BE2C (cell line): ENCODE measurements around the gene RPL27A.

Experiments used
- DNase-seq: peaks from one replicate; pipeline ENCODE4 v3.0.0-alpha.2; 2020
- H3K27me3 ChIP-seq: fragments of 250-450 bp; sonication (Bioruptor Pico); 2 replicates; pipeline ENCODE4 v1.5.1; 2020; ENCODE audit warnings: mild to moderate bottlenecking
- H3K36me3 ChIP-seq: fragments of 250-450 bp; sonication (Bioruptor Pico); 2 replicates; pipeline ENCODE4 v1.5.1; 2020; ENCODE audit warnings: mild to moderate bottlenecking
- H3K4me1 ChIP-seq: fragments of 250-450 bp; sonication (Bioruptor Pico); 2 replicates; pipeline ENCODE4 v1.5.1; 2020
- H3K4me3 ChIP-seq: 2 replicates; pipeline ENCODE4 v1.5.1; 2011; ENCODE audit warnings: low read depth, low read length
- H3K9me3 ChIP-seq: fragments of 250-450 bp; sonication (Bioruptor Pico); 2 replicates; pipeline ENCODE4 v1.5.1; 2020
- TF ChIP-seq, protein P1 (sequence below): IDR thresholded peaks from 2 replicates; pipeline ENCODE4 v1.5.1; 2012; ENCODE audit warnings: mild to moderate bottlenecking, low read depth, low read length

The RPL27A gene

DNA sequence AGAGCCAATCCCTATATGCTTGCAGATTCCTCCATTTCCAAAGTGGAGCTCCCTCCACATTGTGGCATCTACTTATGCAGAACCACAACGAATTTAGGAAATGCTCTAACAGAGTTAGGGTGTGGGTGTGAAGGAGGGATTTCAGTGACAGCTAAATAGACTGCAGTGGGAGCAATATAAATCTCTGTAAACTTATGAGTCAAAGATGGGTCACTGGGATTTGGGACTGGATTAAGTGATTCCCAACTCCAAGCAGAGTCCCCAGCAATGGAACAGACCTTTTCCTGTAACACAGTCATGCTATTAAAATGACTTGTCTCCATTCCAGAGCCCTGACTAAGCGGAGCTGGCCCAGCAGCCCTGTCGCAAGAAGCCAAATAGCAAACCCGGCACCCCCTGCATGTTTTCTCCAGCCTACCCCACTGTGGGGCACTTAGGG, 36.6 kb downstream of the RPL27A start:
- TF ChIP-seq, protein P1, sequence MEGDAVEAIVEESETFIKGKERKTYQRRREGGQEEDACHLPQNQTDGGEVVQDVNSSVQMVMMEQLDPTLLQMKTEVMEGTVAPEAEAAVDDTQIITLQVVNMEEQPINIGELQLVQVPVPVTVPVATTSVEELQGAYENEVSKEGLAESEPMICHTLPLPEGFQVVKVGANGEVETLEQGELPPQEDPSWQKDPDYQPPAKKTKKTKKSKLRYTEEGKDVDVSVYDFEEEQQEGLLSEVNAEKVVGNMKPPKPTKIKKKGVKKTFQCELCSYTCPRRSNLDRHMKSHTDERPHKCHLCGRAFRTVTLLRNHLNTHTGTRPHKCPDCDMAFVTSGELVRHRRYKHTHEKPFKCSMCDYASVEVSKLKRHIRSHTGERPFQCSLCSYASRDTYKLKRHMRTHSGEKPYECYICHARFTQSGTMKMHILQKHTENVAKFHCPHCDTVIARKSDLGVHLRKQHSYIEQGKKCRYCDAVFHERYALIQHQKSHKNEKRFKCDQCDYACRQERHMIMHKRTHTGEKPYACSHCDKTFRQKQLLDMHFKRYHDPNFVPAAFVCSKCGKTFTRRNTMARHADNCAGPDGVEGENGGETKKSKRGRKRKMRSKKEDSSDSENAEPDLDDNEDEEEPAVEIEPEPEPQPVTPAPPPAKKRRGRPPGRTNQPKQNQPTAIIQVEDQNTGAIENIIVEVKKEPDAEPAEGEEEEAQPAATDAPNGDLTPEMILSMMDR: no peak
- no peaks in the 10 kb centered on the region for H3K9me3 ChIP-seq
- H3K4me1 ChIP-seq: no peaks in the 10 kb centered on the region
- DNase-seq: no peak
- H3K4me3 ChIP-seq: no peak overlapping the region
- H3K27me3 ChIP-seq: no peaks in the 10 kb centered on the region
- no peaks in the 10 kb centered on the region for H3K36me3 ChIP-seq

DNA sequence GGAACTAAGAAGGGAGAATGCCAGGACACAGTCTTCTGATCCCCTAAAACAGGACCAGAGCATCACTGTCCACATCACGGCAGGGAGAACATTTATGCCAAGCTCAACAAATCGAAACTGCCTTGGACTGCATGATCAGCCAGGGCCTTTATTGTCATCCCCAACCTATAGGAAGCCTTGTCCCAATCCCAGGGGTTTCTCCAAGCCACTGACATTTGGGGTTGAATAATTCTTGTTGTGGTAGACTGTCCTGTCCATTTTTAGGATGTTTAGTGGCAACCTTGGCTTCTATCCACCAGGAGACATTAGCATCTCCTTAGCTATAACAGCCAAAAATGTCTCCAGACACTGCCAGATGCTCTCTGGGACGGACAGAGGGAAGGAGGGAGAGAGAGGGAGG, 37.1 kb downstream of the RPL27A start:
- no peaks in the 10 kb centered on the region for H3K36me3 ChIP-seq
- no peaks in the 10 kb centered on the region for H3K4me1 ChIP-seq
- TF ChIP-seq, protein P1: no peak
- no peaks in the 10 kb centered on the region for H3K27me3 ChIP-seq
- no peak for DNase-seq
- no peak overlapping the region for H3K4me3 ChIP-seq
- H3K9me3 ChIP-seq: no peaks in the 10 kb centered on the region

DNA sequence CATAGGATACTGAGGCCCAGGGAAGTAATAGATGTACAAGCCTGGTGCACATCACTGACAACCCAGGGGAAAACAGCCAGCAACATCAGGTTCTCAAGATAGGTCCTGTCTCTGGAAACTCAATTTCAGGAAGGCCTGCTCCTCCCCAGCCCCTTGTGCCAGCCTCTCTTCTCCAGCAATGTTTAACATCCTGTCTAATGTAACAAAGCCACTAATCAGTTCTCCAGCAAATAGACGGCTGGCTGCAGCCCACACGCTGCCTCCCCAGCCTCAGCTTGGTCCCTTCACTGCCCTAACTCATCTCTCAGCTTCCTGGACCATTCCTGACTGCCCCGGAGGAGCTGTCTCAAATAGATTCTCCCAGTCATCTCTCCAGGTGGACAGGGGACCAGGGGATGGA, 37.8 kb downstream of the RPL27A start:
- TF ChIP-seq, protein P1: no peak
- Histone ChIP-seq H3K4me3 (no peak overlapping the region), H3K36me3 (no peaks in the 10 kb centered on the region), H3K4me1 (no peaks in the 10 kb centered on the region), H3K9me3 (no peaks in the 10 kb centered on the region), H3K27me3 (no peaks in the 10 kb centered on the region)
- no peak for DNase-seq

DNA sequence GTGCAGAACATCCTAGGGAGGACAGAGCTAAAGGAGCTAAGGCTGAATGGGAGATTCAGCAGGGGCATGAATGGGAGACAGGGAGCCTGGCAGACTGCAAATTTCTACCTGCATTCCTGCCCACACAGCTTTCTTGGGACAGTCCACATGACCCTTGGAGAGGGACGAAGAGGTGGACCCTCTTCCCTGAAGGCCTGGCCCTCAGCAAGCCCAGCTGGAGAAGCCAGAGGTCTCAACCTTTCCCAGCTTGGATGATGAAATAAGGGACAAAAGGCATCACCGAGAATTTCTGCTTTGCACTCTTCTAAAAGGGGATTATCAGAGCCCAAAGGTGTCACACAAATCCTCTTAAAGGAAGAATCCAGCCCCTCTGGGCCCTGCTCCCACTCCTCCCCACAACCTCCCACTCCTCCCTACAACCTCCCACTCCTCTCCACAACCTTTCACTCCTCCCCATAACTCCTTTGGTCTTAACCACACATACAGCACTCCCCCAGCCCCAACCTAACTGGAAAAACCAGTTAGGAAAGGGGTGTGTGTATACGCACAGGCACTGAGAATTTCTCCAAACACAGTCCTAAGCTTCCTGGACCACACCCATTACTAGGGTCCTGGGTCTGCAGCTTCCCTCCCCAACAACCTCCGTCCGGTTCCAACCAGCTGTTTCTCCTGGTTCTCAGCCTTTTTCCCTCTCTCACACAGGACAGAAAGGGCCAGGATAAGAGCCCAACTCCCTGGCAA, 38.4 kb downstream of the RPL27A start:
- DNase-seq: no peak
- Histone ChIP-seq H3K27me3 (no peaks in the 10 kb centered on the region), H3K36me3 (no peaks in the 10 kb centered on the region), H3K4me1 (no peaks in the 10 kb centered on the region), H3K4me3 (no peak overlapping the region), H3K9me3 (no peaks in the 10 kb centered on the region)
- TF ChIP-seq, protein P1: no peak

DNA sequence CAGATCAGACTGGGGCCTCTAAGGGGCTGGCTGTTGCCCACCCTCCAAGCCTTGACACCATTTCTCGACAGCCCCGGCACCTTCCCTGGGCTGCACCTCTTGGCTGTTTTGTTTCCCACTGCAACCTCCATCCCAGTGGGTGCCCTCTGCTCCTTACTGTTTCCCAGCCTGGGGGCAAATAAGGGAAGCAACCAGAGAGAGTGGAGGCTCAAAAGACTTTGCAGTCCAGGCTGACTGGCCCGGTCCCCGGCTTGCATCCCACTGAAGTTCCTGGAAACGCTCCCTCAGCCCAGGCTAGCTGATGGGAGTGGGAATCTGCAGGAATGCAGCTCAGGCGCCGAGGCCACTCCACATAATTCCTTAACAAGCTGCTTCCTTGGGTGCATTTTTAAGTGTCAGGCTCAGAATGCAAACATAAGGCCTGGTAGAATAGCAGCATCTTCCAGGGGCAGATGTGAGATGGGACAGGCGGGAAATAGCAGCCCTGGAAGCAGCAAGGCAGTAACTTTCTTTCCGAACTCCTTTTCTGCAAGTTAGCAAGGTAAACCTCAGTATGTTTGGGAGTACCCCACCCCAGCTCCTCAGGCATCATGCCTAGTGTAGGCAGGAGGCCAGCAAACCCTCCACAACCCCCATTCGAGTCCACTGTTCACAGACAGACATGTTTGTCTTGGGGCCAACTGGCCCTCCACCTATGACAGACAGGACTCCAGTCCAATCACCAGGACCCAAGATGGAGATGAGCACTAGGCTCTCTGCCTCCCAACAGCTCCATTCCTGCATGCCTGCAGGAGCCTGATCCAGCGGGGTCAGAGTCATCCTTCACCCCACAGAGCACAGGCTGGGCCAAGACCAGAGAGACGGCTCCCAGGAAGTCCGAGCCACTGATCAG, 39.3 kb downstream of the RPL27A start:
- H3K27me3 ChIP-seq: no peaks in the 10 kb centered on the region
- no peaks in the 10 kb centered on the region for H3K36me3 ChIP-seq
- H3K4me1 ChIP-seq: no peaks in the 10 kb centered on the region
- H3K9me3 ChIP-seq: no peaks in the 10 kb centered on the region
- DNase-seq: no peak
- no peak overlapping the region for H3K4me3 ChIP-seq
- TF ChIP-seq, protein P1: no peak

DNA sequence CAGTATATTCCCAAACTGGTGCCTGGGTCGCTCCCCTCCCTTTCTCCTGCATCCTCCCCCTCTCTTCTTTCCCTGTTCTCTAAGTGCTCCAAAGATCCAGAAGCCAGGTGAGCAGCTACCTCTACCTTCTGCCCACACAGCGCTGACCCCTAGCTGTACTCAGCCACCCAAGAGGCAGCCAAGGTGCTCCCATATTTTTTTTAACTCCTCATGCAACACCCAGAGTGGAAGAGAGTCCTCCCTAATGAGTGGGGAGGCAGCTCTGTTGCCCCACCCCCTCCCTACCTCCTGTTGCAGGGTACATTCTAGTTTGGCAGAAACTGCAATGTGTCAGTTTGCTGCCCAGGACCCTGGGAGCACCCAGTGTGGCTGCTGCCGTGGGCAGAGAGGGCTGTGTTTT, 40.2 kb downstream of the RPL27A start:
- TF ChIP-seq, protein P1: no peak
- Histone ChIP-seq H3K9me3 (no peaks in the 10 kb centered on the region), H3K4me1 (no peaks in the 10 kb centered on the region), H3K27me3 (no peaks in the 10 kb centered on the region), H3K36me3 (no peaks in the 10 kb centered on the region), H3K4me3 (no peak overlapping the region)
- no peak for DNase-seq
